ENCODE results near the gene SLC7A7.
"Not testable (repeated sequence)": the region's sequence is repeated elsewhere in the genome, so short reads cannot be mapped to it uniquely, and the experiment has no call there.

The SLC7A7 gene

DNA sequence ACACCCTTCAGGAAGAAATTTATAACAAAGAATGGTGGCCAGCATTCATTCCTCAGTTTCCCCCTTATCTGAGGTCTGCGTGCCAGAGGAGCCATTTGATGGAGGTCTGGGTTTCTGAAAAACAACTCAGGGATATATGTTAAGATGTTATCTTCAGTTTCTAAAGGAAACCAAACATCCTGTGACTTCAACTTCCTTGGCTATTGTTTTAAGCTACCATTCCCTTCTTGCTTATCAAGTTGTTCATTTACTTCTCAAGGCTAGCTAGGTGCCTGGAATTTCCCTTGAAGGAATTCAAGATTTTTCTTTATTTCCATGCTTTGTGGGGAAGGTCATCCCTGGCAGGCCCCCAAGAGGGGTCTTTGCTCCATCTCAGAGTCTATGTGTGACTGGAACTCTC is 75.8 kb downstream of the SLC7A7 start:
- H3K4me3 ChIP-seq (ENCODE audit: low read depth, low read length) = no peak overlapping the region
- TF ChIP-seq, protein P1, sequence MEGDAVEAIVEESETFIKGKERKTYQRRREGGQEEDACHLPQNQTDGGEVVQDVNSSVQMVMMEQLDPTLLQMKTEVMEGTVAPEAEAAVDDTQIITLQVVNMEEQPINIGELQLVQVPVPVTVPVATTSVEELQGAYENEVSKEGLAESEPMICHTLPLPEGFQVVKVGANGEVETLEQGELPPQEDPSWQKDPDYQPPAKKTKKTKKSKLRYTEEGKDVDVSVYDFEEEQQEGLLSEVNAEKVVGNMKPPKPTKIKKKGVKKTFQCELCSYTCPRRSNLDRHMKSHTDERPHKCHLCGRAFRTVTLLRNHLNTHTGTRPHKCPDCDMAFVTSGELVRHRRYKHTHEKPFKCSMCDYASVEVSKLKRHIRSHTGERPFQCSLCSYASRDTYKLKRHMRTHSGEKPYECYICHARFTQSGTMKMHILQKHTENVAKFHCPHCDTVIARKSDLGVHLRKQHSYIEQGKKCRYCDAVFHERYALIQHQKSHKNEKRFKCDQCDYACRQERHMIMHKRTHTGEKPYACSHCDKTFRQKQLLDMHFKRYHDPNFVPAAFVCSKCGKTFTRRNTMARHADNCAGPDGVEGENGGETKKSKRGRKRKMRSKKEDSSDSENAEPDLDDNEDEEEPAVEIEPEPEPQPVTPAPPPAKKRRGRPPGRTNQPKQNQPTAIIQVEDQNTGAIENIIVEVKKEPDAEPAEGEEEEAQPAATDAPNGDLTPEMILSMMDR (IDR thresholded peaks at IDR 0.05; ENCODE audit: insufficient read depth, low read length, missing control alignments) = no peak
- CTCF ChIA-PET = interaction anchor here (0.9 kb wide), 1 partner anchor 39 kb away, joined by 3 read pairs; no protein-coding TSS in a partner anchor
- DNase-seq (ENCODE audit: low read depth, low spot score) = no peak
- POLR2A ChIA-PET = no interaction called here

DNA sequence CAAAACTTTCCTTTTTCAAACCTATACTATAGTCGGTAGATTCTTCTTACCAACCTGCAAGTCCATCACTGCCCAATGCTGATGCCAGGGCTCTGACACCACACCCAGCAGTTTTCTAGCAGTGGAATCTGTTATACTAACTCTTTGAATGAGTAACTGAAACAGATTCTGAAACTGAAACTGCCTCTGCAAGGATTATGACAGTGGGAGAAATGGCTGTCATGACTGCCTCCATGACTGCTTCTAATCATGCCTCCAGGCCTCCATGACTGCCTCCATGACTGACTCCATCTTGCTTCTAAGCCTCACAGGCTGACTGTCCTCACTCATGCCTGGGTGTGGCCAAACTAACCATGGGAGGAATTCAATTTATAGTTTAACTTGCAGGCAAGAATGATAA is 78.2 kb downstream of the SLC7A7 start:
- DNase-seq (ENCODE audit: low read depth, low spot score) = no peak
- POLR2A ChIA-PET = no interaction called here
- CTCF ChIA-PET = no interaction called here
- no peak overlapping the region for H3K4me3 ChIP-seq (ENCODE audit: low read depth, low read length)
- TF ChIP-seq, protein P1 (IDR thresholded peaks at IDR 0.05; ENCODE audit: insufficient read depth, low read length, missing control alignments) = no peak

DNA sequence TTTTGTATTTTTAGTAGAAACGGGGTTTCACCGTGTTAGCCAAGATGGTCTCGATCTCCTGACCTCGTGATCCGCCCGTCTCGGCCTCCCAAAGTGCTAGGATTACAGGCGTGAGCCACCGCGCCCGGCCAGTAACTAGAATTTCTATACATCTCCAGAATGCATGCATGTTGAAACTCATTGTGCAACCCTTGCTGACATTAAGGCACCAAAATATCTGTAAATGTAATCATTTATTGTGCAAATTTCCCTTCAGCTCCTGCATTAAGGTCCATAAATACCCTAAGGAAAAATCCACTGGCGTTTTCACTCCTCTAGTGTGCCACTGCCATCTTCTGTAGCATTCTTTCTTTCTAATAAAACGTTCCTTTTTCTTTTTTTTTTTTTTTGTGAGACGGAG is 78.9 kb downstream of the SLC7A7 start:
- POLR2A ChIA-PET; H3K4me3 ChIP-seq (ENCODE audit: low read depth, low read length); CTCF ChIA-PET; DNase-seq (ENCODE audit: low read depth, low spot score): not testable (repeated sequence)

DNA sequence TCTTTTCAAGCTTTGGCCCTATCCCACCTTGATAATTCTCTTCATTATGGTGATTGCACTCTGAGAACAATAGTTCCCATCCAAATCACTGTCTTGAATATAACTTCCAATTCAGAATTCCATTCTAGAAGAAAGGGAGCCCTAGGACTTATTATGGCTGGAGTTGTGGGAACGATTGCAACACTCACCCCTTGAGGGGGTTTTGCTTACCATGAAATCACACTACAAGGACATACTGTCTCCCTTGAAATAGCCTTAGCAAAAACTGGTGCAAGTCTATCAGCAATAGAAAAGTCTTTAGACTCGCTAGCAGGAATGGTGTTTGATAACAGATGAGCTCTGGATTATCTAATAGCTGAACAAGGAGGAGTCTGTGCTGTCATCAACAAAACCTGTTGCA is 80.1 kb downstream of the SLC7A7 start:
- ChIA-PET CTCF (interaction anchor here (0.9 kb wide), 1 partner anchor 178 kb away, joined by 4 read pairs; no protein-coding TSS in a partner anchor), POLR2A (no interaction called here)
- H3K4me3 ChIP-seq (ENCODE audit: low read depth, low read length) = no peak overlapping the region
- DNase-seq (ENCODE audit: low read depth, low spot score) = no peak
- TF ChIP-seq, protein P1 (IDR thresholded peaks at IDR 0.05; ENCODE audit: insufficient read depth, low read length, missing control alignments) = no peak

DNA sequence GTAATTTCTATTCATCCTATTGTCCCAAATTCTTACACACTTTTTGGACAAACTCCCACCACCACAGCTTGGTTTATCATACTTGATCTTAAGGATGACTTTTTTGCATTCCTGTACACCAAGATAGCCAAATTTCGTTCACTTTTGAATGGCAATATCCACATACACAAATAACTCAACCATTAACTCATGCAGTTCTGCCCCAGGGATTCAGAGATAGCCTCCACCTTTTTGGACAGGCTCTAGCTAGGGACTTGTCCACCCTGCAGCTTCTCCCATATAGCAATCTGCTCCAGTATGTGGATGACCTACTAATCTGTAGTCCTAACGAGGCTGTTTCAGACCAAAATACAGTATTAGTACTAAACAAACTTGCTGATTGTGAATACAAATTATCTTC is 81.4 kb downstream of the SLC7A7 start:
- CTCF ChIA-PET = interaction anchor here (1.0 to 1.2 kb wide), 3 partner anchors 16 to 177 kb away, joined by 3 to 5 read pairs (median 3); no protein-coding TSS in a partner anchor
- no peak overlapping the region for H3K4me3 ChIP-seq (ENCODE audit: low read depth, low read length)
- TF ChIP-seq, protein P1 (IDR thresholded peaks at IDR 0.05; ENCODE audit: insufficient read depth, low read length, missing control alignments) = no peak
- POLR2A ChIA-PET = no interaction called here
- DNase-seq (ENCODE audit: low read depth, low spot score) = no peak

DNA sequence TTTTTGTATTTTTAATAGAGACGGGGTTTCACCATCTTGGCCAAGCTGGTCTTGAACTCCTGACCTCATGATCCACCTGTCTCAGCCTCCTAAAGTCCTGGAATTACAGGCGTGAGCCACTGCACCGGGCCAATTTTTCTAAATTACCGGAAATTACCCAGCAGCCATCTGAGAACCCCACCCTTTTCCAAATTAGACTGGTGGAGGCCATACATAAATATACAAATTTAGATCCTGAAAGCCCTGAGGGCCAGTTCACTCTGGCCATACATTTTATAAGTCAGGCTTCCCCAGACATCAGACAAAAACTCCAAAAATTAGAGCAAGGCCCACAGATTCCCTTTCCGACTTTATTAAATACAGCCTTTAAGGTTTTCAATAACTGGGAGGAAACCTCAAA is 83.2 kb downstream of the SLC7A7 start:
- H3K4me3 ChIP-seq (ENCODE audit: low read depth, low read length); POLR2A ChIA-PET; DNase-seq (ENCODE audit: low read depth, low spot score): not testable (repeated sequence)
- CTCF ChIA-PET = interaction anchor here (2.1 kb wide), 1 partner anchor 162 kb away, joined by 9 read pairs; no protein-coding TSS in a partner anchor

DNA sequence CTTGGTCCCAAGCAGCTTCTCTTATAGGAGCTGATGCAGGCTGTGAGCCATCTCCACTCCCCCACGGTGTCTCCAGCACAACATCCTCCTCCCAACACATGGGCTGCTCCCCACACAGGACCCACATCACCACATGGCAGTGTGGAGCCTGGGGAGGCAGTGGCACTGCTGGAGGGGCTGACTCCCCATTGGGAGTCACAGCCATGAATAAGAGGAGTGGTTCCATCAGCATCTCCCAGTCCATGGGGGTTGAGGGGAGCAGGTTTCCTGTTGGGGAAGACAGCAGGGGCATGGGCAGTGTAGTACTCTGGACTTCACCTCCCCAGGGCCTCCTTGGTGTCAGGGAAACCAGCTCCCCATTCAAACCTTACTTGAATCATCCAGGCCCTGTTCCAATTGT is 89.2 kb downstream of the SLC7A7 start:
- no peak overlapping the region for H3K4me3 ChIP-seq (ENCODE audit: low read depth, low read length)
- no peak for DNase-seq (ENCODE audit: low read depth, low spot score)
- ChIA-PET CTCF (interaction anchor here (1.0 kb wide), 1 partner anchor 155 kb away, joined by 3 read pairs; no protein-coding TSS in a partner anchor), POLR2A (no interaction called here)
- TF ChIP-seq, protein P1 (IDR thresholded peaks at IDR 0.05; ENCODE audit: insufficient read depth, low read length, missing control alignments) = no peak

DNA sequence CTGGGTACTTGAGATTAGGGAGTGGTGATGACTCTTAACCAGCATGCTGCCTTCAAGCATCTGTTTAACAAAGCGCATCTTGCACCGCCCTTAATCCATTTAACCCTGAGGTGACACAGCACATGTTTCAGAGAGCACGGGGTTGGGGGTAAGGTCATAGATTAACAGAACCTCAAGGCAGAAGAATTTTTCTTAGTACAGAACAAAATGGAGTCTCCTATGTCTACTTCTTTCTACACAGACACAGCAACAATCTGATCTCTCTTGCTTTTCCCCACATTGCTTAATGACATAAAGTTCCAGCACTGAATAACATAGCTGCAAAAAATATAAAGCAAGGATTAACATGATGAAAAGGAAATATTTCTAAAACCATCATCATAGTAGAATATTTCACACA is 89.9 kb downstream of the SLC7A7 start:
- POLR2A ChIA-PET; DNase-seq (ENCODE audit: low read depth, low spot score); H3K4me3 ChIP-seq (ENCODE audit: low read depth, low read length): not testable (repeated sequence)
- CTCF ChIA-PET = interaction anchor here (1.0 kb wide), 1 partner anchor 154 kb away, joined by 3 read pairs; no protein-coding TSS in a partner anchor

DNA sequence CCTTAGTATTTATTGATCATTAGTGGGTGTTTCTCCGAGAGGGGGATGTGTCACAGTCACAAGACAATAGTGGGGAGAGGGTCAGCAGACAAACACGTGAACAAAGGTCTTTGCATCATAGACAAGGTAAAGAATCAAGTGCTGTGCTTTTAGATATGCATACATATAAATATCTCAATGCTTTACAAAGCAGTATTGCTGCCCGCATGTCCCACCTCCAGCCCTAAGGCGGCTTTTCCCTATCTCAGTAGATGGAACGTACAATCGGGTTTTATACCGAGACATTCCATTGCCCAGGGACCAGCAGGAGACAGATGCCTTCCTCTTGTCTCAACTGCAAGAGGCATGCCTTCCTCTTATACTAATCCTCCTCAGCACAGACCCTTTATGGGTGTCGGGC is 90.4 kb downstream of the SLC7A7 start:
- POLR2A ChIA-PET; H3K4me3 ChIP-seq (ENCODE audit: low read depth, low read length); DNase-seq (ENCODE audit: low read depth, low spot score); CTCF ChIA-PET: not testable (repeated sequence)

All from AG04449 (cell line).